Measurements from ENCODE around the gene FAM186B. TPM values are rescaled to one million over a fixed set of nuclear protein-coding genes. Genes with fewer than 3 reads are reported as not detected.

The FAM186B gene
- total RNA-seq, 1 experiment from 2014 or later = 1.3 TPM

GRCh38 chr12:49603721-49604120 lies 1.7 kb downstream of the FAM186B start:
- no peaks in the 10 kb centered on the region for H4K20me1 ChIP-seq (ENCODE audit: insufficient read depth)
- no peaks in the 10 kb centered on the region for H3K9me3 ChIP-seq (ENCODE audit: insufficient read depth, low read depth)
- H3K4me1 ChIP-seq (replicated peaks; ENCODE audit: insufficient read depth) = no peaks in the 10 kb centered on the region
- H3K4me2 ChIP-seq = no peak overlapping the region
- no peaks in the 10 kb centered on the region for H3K27me3 ChIP-seq (ENCODE audit: insufficient read depth, low read depth)
- H2AFZ ChIP-seq = no peak overlapping the region
- peaks cover 2% of the 10 kb centered on the region; the same call in 1 of the 2 replicates for H3F3A ChIP-seq (ENCODE audit: insufficient read depth, low read depth)
- no peaks in the 10 kb centered on the region for H3K9me2 ChIP-seq (ENCODE audit: insufficient read depth)
- TF ChIP-seq EZH2 (IDR thresholded peaks at IDR 0.05; ENCODE audit: low read depth) = no peak
- TF ChIP-seq, protein P1, sequence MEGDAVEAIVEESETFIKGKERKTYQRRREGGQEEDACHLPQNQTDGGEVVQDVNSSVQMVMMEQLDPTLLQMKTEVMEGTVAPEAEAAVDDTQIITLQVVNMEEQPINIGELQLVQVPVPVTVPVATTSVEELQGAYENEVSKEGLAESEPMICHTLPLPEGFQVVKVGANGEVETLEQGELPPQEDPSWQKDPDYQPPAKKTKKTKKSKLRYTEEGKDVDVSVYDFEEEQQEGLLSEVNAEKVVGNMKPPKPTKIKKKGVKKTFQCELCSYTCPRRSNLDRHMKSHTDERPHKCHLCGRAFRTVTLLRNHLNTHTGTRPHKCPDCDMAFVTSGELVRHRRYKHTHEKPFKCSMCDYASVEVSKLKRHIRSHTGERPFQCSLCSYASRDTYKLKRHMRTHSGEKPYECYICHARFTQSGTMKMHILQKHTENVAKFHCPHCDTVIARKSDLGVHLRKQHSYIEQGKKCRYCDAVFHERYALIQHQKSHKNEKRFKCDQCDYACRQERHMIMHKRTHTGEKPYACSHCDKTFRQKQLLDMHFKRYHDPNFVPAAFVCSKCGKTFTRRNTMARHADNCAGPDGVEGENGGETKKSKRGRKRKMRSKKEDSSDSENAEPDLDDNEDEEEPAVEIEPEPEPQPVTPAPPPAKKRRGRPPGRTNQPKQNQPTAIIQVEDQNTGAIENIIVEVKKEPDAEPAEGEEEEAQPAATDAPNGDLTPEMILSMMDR (conservative IDR thresholded peaks at IDR 0.05) = no peak
- H3K36me3 ChIP-seq (ENCODE audit: low read depth) = no peaks in the 10 kb centered on the region
- H3K79me2 ChIP-seq (ENCODE audit: low read depth) = no peaks in the 10 kb centered on the region
- intact Hi-C loops (cut with micrococcal nuclease; ENCODE audit: unreplicated experiment) = no loop called here
- ChIA-PET CTCF (interaction anchor here (0.6 kb wide), 1 partner anchor 52 kb away, joined by 3 read pairs; no protein-coding TSS in a partner anchor), POLR2A (ENCODE audit: unreplicated experiment) (no interaction called here)
- no peak overlapping the region for H3K27ac ChIP-seq
- no TSS peak for BruUV-seq (replicated peaks)
- DNase-seq = no peak
- H3K4me3 ChIP-seq = no peak overlapping the region

- no peaks in the 10 kb centered on the region; the same call in 1 of the 2 replicates for H4K20me1 ChIP-seq (ENCODE audit: insufficient read depth)
- intact Hi-C loops (cut with micrococcal nuclease; ENCODE audit: unreplicated experiment) = no loop called here
- H2AFZ ChIP-seq = no peak overlapping the region
- H3K27ac ChIP-seq = no peak overlapping the region
- POLR2A ChIA-PET (ENCODE audit: unreplicated experiment) = no interaction called here
- no TSS peak for BruUV-seq (replicated peaks)
- no peak for TF ChIP-seq EZH2 (IDR thresholded peaks at IDR 0.05; ENCODE audit: low read depth)
- TF ChIP-seq, protein P1 (conservative IDR thresholded peaks at IDR 0.05) = no peak
- H3K4me2 ChIP-seq = no peak overlapping the region
- H3K36me3 ChIP-seq (ENCODE audit: low read depth) = no peaks in the 10 kb centered on the region
- H3K79me2 ChIP-seq (ENCODE audit: low read depth) = no peaks in the 10 kb centered on the region
- no peaks in the 10 kb centered on the region for H3F3A ChIP-seq (ENCODE audit: insufficient read depth, low read depth)
- no peaks in the 10 kb centered on the region for H3K27me3 ChIP-seq (ENCODE audit: insufficient read depth, low read depth)
- H3K9me3 ChIP-seq (ENCODE audit: insufficient read depth, low read depth) = no peaks in the 10 kb centered on the region
- H3K9me2 ChIP-seq (ENCODE audit: insufficient read depth) = no peaks in the 10 kb centered on the region
- H3K4me3 ChIP-seq = no peak overlapping the region
- CTCF ChIA-PET = no interaction called here
- no peaks in the 10 kb centered on the region for H3K4me1 ChIP-seq (replicated peaks; ENCODE audit: insufficient read depth)
- no peak for DNase-seq
These were observed 5.5 kb downstream of the FAM186B start for GRCh38 chr12:49599961-49600360.

DNA sequence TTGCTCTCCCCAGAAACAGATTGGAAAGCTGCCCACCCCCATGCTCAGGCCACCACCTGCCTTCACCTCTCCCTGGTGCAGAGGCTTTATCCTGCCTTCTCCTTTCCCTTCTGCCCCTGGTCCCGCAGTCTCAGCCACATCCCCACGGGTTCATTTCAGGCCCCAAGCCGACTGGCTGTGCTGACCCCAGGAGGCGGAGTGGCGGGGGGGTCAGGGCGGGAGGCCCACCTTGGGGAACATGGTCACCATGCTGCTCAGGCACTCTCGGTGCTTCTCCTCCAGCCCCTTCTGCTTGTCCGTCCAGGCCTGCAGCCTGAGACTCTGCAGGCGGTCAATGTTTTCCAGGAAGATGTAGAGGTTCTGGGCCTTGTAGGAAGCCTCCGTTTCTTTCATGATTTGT lies 6.9 kb downstream of the FAM186B start:
- Histone ChIP-seq H3K9me3 (ENCODE audit: insufficient read depth, low read depth) (no peaks in the 10 kb centered on the region), H3K4me3 (no peak overlapping the region), H4K20me1 (ENCODE audit: insufficient read depth) (no peaks in the 10 kb centered on the region; the same call in 1 of the 2 replicates), H3F3A (ENCODE audit: insufficient read depth, low read depth) (no peaks in the 10 kb centered on the region), H3K27ac (no peak overlapping the region), H3K4me1 (replicated peaks; ENCODE audit: insufficient read depth) (no peaks in the 10 kb centered on the region), H3K36me3 (ENCODE audit: low read depth) (no peaks in the 10 kb centered on the region), H3K4me2 (no peak overlapping the region), H3K79me2 (ENCODE audit: low read depth) (no peaks in the 10 kb centered on the region), H3K9me2 (ENCODE audit: insufficient read depth) (no peaks in the 10 kb centered on the region), H3K27me3 (ENCODE audit: insufficient read depth, low read depth) (no peaks in the 10 kb centered on the region), H2AFZ (no peak overlapping the region)
- DNase-seq = no peak
- TF ChIP-seq, protein P1 (conservative IDR thresholded peaks at IDR 0.05) = no peak
- no peak for TF ChIP-seq EZH2 (IDR thresholded peaks at IDR 0.05; ENCODE audit: low read depth)
- CTCF ChIA-PET = no interaction called here
- POLR2A ChIA-PET (ENCODE audit: unreplicated experiment) = interaction anchor here (0.6 kb wide), 1 partner anchor 321 kb away, joined by 4 read pairs; no protein-coding TSS in a partner anchor
- intact Hi-C loops (cut with micrococcal nuclease; ENCODE audit: unreplicated experiment) = no loop called here
- no TSS peak for BruUV-seq (replicated peaks)

All from PC-9 (cell line).